H1 (cell line): Measurements from ENCODE around the gene CAPZB. TPM values are rescaled to one million over a fixed set of nuclear protein-coding genes. Genes with fewer than 3 reads are reported as not detected.

ENCODE experiments used
- CTCF ChIA-PET: fragments of 300-600 bp; sonication (Branson Sonifier 250); formaldehyde crosslinking; loops from one replicate; lab custom pipeline; 2021; ENCODE audit not compliant: partially characterized antibody; lab: Charles Lee
- POLR2A ChIA-PET: fragments of 300-600 bp; sonication (Branson Sonifier 250); formaldehyde crosslinking; loops from one replicate; lab custom pipeline; 2021; ENCODE audit warnings: inconsistent platforms; ENCODE audit not compliant: partially characterized antibody; lab: Charles Lee
- DNase-seq, 2 experiments: peaks; one replicate each; pipeline versions ENCODE4 v3.0.0 to v3.0.0-alpha.2; 2010 to 2022; ENCODE audit warnings: low spot score in 2 of 2, low read depth in 1 of 2, mixed read lengths in 1 of 2
- FAIRE-seq: peaks from 2 replicates; lab custom pipeline; 2011; peaks lifted over from hg19 to GRCh38; lab: Jason Lieb, UNC
- H2AFZ ChIP-seq: 2 replicates; pipeline ENCODE4 v1.8.1; 2012; ENCODE audit warnings: low read length, inconsistent platforms
- H2AK5ac ChIP-seq: 2 replicates; pipeline ENCODE4 v1.6.1; 2013; ENCODE audit warnings: low read depth, low read length
- H2BK120ac ChIP-seq: replicated peaks from 2 replicates; pipeline ENCODE3; 2013; ENCODE audit warnings: low read depth, low read length, inconsistent platforms
- H2BK12ac ChIP-seq: 2 replicates; pipeline ENCODE4 v1.6.1; 2013; ENCODE audit warnings: low read depth, low read length
- H2BK15ac ChIP-seq: 2 replicates; pipeline ENCODE4 v1.6.1; 2013; ENCODE audit warnings: low read length
- H2BK20ac ChIP-seq: 2 replicates; pipeline ENCODE4 v1.6.1; 2013; ENCODE audit warnings: low read length
- H2BK5ac ChIP-seq: 2 replicates; pipeline ENCODE4 v1.6.1; 2013; ENCODE audit warnings: low read depth, low read length
- H3K14ac ChIP-seq: 2 replicates; pipeline ENCODE4 v1.6.1; 2013; ENCODE audit warnings: inconsistent platforms; ENCODE audit not compliant: insufficient read length
- H3K18ac ChIP-seq: 2 replicates; pipeline ENCODE4 v1.6.1; 2013; ENCODE audit warnings: low read length; ENCODE audit errors: extremely low read depth
- H3K23ac ChIP-seq: 2 replicates; pipeline ENCODE4 v1.6.1; 2013; ENCODE audit warnings: inconsistent platforms; ENCODE audit not compliant: insufficient read length
- H3K23me2 ChIP-seq: 2 replicates; pipeline ENCODE4 v1.6.1; 2013; ENCODE audit warnings: low read depth, low read length
- H3K27ac ChIP-seq: 2 replicates; pipeline ENCODE4 v1.6.1; 2011; ENCODE audit warnings: low read depth, low read length, inconsistent platforms
- H3K27me3 ChIP-seq, 4 experiments: replicated peaks in 1 of 4; 1 replicate in 1 of 4; 2 replicates in 3 of 4; pipeline versions ENCODE4 v1.6.1 to v1.8.1; 2011 to 2013; ENCODE audit warnings: low read length in 3 of 4, mild to moderate bottlenecking in 3 of 4, inconsistent platforms in 2 of 4, mixed read lengths in 2 of 4, moderate library complexity in 1 of 4; ENCODE audit not compliant: control insufficient read depth in 3 of 4, insufficient read depth in 3 of 4; ENCODE audit errors: extremely low read depth in 1 of 4
- H3K36me3 ChIP-seq, 4 experiments: 2 replicates each; pipeline versions ENCODE4 v1.6.1 to v1.8.1; 2011 to 2013; ENCODE audit warnings: mild to moderate bottlenecking in 4 of 4, low read length in 3 of 4, moderate library complexity in 2 of 4, control low read depth in 1 of 4, inconsistent platforms in 1 of 4; ENCODE audit not compliant: insufficient read depth in 4 of 4, control insufficient read depth in 2 of 4
- H3K4ac ChIP-seq: replicated peaks from 2 replicates; pipeline ENCODE3; 2013; ENCODE audit warnings: low read length, low read depth, mixed read lengths, inconsistent platforms; ENCODE audit not compliant: insufficient read length
- H3K4me1 ChIP-seq, 4 experiments: replicated peaks in 1 of 4; 1 replicate in 1 of 4; 2 replicates in 3 of 4; pipeline versions ENCODE4 v1.6.1 to v1.8.1; 2011 to 2013; ENCODE audit warnings: low read length in 3 of 4, inconsistent platforms in 2 of 4, mixed read lengths in 1 of 4; ENCODE audit not compliant: insufficient read depth in 4 of 4, control insufficient read depth in 3 of 4
- H3K4me2 ChIP-seq, 2 experiments: 2 replicates each; pipeline versions ENCODE4 v1.6.1 to v1.8.1; 2011 to 2013; ENCODE audit warnings: low read depth in 2 of 2, low read length in 2 of 2, control low read depth in 1 of 2, inconsistent platforms in 1 of 2, mild to moderate bottlenecking in 1 of 2; ENCODE audit not compliant: insufficient read depth in 1 of 2
- H3K4me3 ChIP-seq, 4 experiments: fragments of 200-600, 300-600 bp in 1 of 4; sonication (generic), shearing (Covaris generic), sonication (Bioruptor Twin) in 1 of 4; 2 replicates each; pipeline versions ENCODE4 v1.5.1 to v1.8.1; 2011 to 2016; ENCODE audit warnings: low read length in 4 of 4, low read depth in 3 of 4, control low read depth in 2 of 4, inconsistent platforms in 2 of 4, mild to moderate bottlenecking in 2 of 4, mixed read lengths in 1 of 4, moderate library complexity in 1 of 4; ENCODE audit not compliant: insufficient read depth in 2 of 4; ENCODE audit errors: extremely low read depth in 1 of 4
- H3K56ac ChIP-seq: replicated peaks from 2 replicates; pipeline ENCODE3; 2013; ENCODE audit warnings: low read depth, mild to moderate bottlenecking, mixed read lengths, low read length, inconsistent platforms; ENCODE audit not compliant: insufficient read length
- H3K79me1 ChIP-seq: 2 replicates; pipeline ENCODE4 v1.6.1; 2013; ENCODE audit warnings: low read depth, low read length, control low read depth
- H3K79me2 ChIP-seq, 2 experiments: 2 replicates each; pipeline versions ENCODE4 v1.6.1 to v1.8.1; 2012 to 2013; ENCODE audit warnings: low read length in 2 of 2, mild to moderate bottlenecking in 2 of 2, inconsistent platforms in 1 of 2; ENCODE audit not compliant: insufficient read depth in 2 of 2, control insufficient read depth in 1 of 2
- H3K9ac ChIP-seq, 4 experiments: replicated peaks in 1 of 4; 1 replicate in 1 of 4; 2 replicates in 3 of 4; pipeline versions ENCODE4 v1.6.1 to v1.8.1; 2011 to 2013; ENCODE audit warnings: low read depth in 3 of 4, low read length in 3 of 4, control low read depth in 2 of 4, mild to moderate bottlenecking in 2 of 4, moderate library complexity in 2 of 4, inconsistent platforms in 1 of 4; ENCODE audit errors: extremely low read depth in 1 of 4
- H3K9me3 ChIP-seq, 2 experiments: 2 replicates each; pipeline versions ENCODE4 v1.6.1 to v1.8.1; 2012 to 2013; ENCODE audit warnings: mild to moderate bottlenecking in 2 of 2, moderate library complexity in 2 of 2, control low read depth in 1 of 2, inconsistent platforms in 1 of 2, low read depth in 1 of 2, low read length in 1 of 2, mixed read lengths in 1 of 2; ENCODE audit not compliant: insufficient read depth in 2 of 2
- H4K20me1 ChIP-seq, 2 experiments: replicated peaks in 1 of 2; 2 replicates each; pipeline versions ENCODE3 to v1.8.1; 2011 to 2013; ENCODE audit warnings: inconsistent platforms in 2 of 2, low read length in 2 of 2, mild to moderate bottlenecking in 1 of 2; ENCODE audit not compliant: insufficient read depth in 2 of 2, control insufficient read depth in 1 of 2
- H4K5ac ChIP-seq: 2 replicates; pipeline ENCODE4 v1.6.1; 2013; ENCODE audit warnings: low read length, low read depth, mixed read lengths, inconsistent platforms; ENCODE audit not compliant: insufficient read length
- H4K8ac ChIP-seq: 2 replicates; pipeline ENCODE4 v1.8.0; 2013; ENCODE audit warnings: mild to moderate bottlenecking, moderate library complexity, low read length, inconsistent platforms; ENCODE audit not compliant: insufficient read depth; ENCODE audit errors: extremely low read depth
- H4K91ac ChIP-seq: replicated peaks from 2 replicates; pipeline ENCODE3; 2013; ENCODE audit warnings: low read length, mixed read lengths, inconsistent platforms; ENCODE audit not compliant: insufficient read length
- ASH2L ChIP-seq: fragments of 200-600, 300-600 bp; sonication (generic); IDR thresholded peaks from one replicate; pipeline ENCODE4 v1.7.1; 2017; ENCODE audit warnings: low read length
- BCL11A ChIP-seq, 2 experiments: IDR thresholded peaks; one replicate each; pipeline ENCODE4 v1.6.1; 2011; ENCODE audit warnings: low read depth in 2 of 2, low read length in 2 of 2, mild to moderate bottlenecking in 2 of 2
- CHD2 ChIP-seq: IDR thresholded peaks from 2 replicates; pipeline ENCODE4 v1.6.1; 2012; ENCODE audit warnings: low read length, improper control_type of control experiment
- PHF8 ChIP-seq: fragments of 200-600 bp; sonication (generic); conservative IDR thresholded peaks from 2 replicates; pipeline ENCODE4 v1.7.1; 2012; ENCODE audit warnings: low read depth, mild to moderate bottlenecking, inconsistent platforms, low read length, moderate library complexity
- POU5F1 ChIP-seq: IDR thresholded peaks from 2 replicates; pipeline ENCODE4 v1.6.1; 2011; ENCODE audit warnings: low read depth, mild to moderate bottlenecking, low read length, moderate library complexity
- RAD21 ChIP-seq, 2 experiments: IDR thresholded peaks in 1 of 2; conservative IDR thresholded peaks in 1 of 2; 2 replicates each; pipeline ENCODE4 v1.6.1; 2011; ENCODE audit warnings: low read depth in 2 of 2, low read length in 2 of 2, improper control_type of control experiment in 1 of 2, inconsistent platforms in 1 of 2, mild to moderate bottlenecking in 1 of 2, moderate library complexity in 1 of 2
- SP1 ChIP-seq: IDR thresholded peaks from 2 replicates; pipeline ENCODE4 v1.6.1; 2011; ENCODE audit warnings: low read depth, low read length
- TAF7 ChIP-seq: optimal IDR thresholded peaks from 2 replicates; pipeline ENCODE3; 2011; ENCODE audit warnings: low read depth, mild to moderate bottlenecking, inconsistent platforms, low read length, moderate library complexity, borderline replicate concordance
- WGBS, 2 experiments: shearing (Covaris generic) in 1 of 2; methylation state at CpG; one replicate each; pipeline versions ENCODE4 v1.1.6 to v1.1.7; 2013 to 2015; ENCODE audit warnings: low lambda C conversion rate in 2 of 2, mixed read lengths in 2 of 2, inconsistent platforms in 1 of 2, low coverage in 1 of 2, missing lambda C conversion rate in 1 of 2; ENCODE audit not compliant: insufficient replicate concordance in 2 of 2, insufficient coverage in 1 of 2, insufficient read length in 1 of 2; ENCODE audit errors: extremely low coverage in 1 of 2, missing lambda C conversion rate in 1 of 2; 5-methylcytosine and 5-hydroxymethylcytosine counted together
- polyA plus RNA-seq, 7 experiments: library from polyadenylated mRNA; depleted of rRNA in 3 of 7; stranded (reverse) in 5 of 7; unstranded in 2 of 7; fragments of >200 nt in 5 of 7; fragments of 200-250 nt in 2 of 7; gene quantifications; 1 replicate in 5 of 7; 2 replicates in 1 of 7; 4 replicates in 1 of 7; pipeline versions ENCODE4 v1.2.1 to v1.2.3, GENCODE V29; 2011 to 2013; ENCODE audit warnings: missing spikeins in 2 of 7, mixed read lengths in 2 of 7
- total RNA-seq: library from RNA; stranded (reverse); fragmentation: NEBNext Ultra II Directional; extraction: Animal tissue kit (Norgen Biotek cat#: 25700); gene quantifications from 2 replicates; pipeline ENCODE4 v1.2.1, GENCODE V29; 2021
- TF ChIP-seq, protein P1 (sequence below), 3 experiments: IDR thresholded peaks; 1 replicate in 2 of 3; 2 replicates in 1 of 3; pipeline versions ENCODE4 v1.5.1 to v1.6.1; 2011; ENCODE audit warnings: low read length in 3 of 3, mild to moderate bottlenecking in 3 of 3, inconsistent platforms in 2 of 3, low read depth in 1 of 3, moderate library complexity in 1 of 3; ENCODE audit not compliant: insufficient read depth in 1 of 3; ENCODE audit errors: control extremely low read depth in 1 of 3

Gene CAPZB
- total and polyA plus RNA-seq, 2 of the 8 experiments (the other 6 are each of a cell fraction or from before 2014, with no cell fraction given) = 162 to 371 TPM

GRCh38 chr1:19339214-19339861, 146.0 kb downstream of the CAPZB start:
- H3K4me3 ChIP-seq = 0 out of 8 replicates have a peak overlapping the region, but pooled peaks of 1 of the 4 experiments have one; percentile 43
- peak overlapping the region in 1 of 2 experiments; percentile 60; a peak in 1 of 4 replicates for H3K4me2 ChIP-seq
- H3K4ac ChIP-seq = no peak overlapping the region
- H4K20me1 ChIP-seq = peaks cover 5 to 7% of the 10 kb centered on the region in 2 experiments
- H4K5ac ChIP-seq = no peak overlapping the region
- peaks cover 3 to 14% (median 5%) of the 10 kb centered on the region in 4 experiments; a peak in 3 of 8 replicates for H3K36me3 ChIP-seq
- H2BK120ac ChIP-seq = no peak overlapping the region
- H3K14ac ChIP-seq = no peak overlapping the region
- DNase-seq = no peak
- CTCF ChIA-PET = interaction anchor here (0.5 to 5.1 kb wide), 22 partner anchors 10 to 362 kb away, joined by 3 to 25 read pairs (median 4); no protein-coding TSS in a partner anchor
- H2BK5ac ChIP-seq = no peak overlapping the region
- H4K8ac ChIP-seq = no peak overlapping the region; the same call in 1 of the 2 replicates
- no peak overlapping the region for H3K27ac ChIP-seq
- H3K23me2 ChIP-seq = peaks cover 2% of the 10 kb centered on the region; the same call in 1 of the 2 replicates
- FAIRE-seq = no peak
- peaks cover 0 to 15% (median 10%) of the 10 kb centered on the region in 4 experiments; a peak in 5 of 7 replicates for H3K4me1 ChIP-seq
- H2BK15ac ChIP-seq = no peak overlapping the region
- WGBS, 2 experiments = 76% methylated on average over 19 of the region's 19 CpGs; no CpG with 5 or more reads in 1 of the 2 experiments
- no peak overlapping the region for H3K18ac ChIP-seq
- H3K79me1 ChIP-seq = no peaks in the 10 kb centered on the region
- no peak overlapping the region for H3K23ac ChIP-seq
- H2AFZ ChIP-seq = no peak overlapping the region
- peak overlapping the region; percentile 75; the same call in 1 of the 2 replicates for H2AK5ac ChIP-seq
- H2BK12ac ChIP-seq = peak overlapping the region; percentile 12; the same call in 1 of the 2 replicates
- H2BK20ac ChIP-seq = no peak overlapping the region
- H3K56ac ChIP-seq = no peak overlapping the region
- H4K91ac ChIP-seq = no peak overlapping the region
- H3K9ac ChIP-seq = no peak overlapping the region
- no peaks in the 10 kb centered on the region for H3K27me3 ChIP-seq
- no peaks in the 10 kb centered on the region for H3K79me2 ChIP-seq
- no peaks in the 10 kb centered on the region for H3K9me3 ChIP-seq
- POLR2A ChIA-PET = interaction anchor here (1.1 to 1.5 kb wide), 3 partner anchors 9 to 243 kb away, joined by 5 to 8 read pairs (median 5); partner anchors contain the start of genes AKR7A2 and SLC66A1
- TF ChIP-seq ASH2L (no peak), PHF8 (no peak), SP1 (no peak), TAF7 (no peak), RAD21 (IDR thresholded peaks at IDR 0.05 in 1 of 2, conservative IDR thresholded peaks at IDR 0.05 in 1 of 2; ENCODE audit: low read depth in 2 of 2, low read length in 2 of 2) (no peak), CHD2 (no peak), BCL11A (IDR thresholded peaks at IDR 0.05; ENCODE audit: low read depth in 2 of 2, low read length in 2 of 2) (no peak), POU5F1 (no peak)
- TF ChIP-seq, protein P1, sequence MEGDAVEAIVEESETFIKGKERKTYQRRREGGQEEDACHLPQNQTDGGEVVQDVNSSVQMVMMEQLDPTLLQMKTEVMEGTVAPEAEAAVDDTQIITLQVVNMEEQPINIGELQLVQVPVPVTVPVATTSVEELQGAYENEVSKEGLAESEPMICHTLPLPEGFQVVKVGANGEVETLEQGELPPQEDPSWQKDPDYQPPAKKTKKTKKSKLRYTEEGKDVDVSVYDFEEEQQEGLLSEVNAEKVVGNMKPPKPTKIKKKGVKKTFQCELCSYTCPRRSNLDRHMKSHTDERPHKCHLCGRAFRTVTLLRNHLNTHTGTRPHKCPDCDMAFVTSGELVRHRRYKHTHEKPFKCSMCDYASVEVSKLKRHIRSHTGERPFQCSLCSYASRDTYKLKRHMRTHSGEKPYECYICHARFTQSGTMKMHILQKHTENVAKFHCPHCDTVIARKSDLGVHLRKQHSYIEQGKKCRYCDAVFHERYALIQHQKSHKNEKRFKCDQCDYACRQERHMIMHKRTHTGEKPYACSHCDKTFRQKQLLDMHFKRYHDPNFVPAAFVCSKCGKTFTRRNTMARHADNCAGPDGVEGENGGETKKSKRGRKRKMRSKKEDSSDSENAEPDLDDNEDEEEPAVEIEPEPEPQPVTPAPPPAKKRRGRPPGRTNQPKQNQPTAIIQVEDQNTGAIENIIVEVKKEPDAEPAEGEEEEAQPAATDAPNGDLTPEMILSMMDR (IDR thresholded peaks at IDR 0.05; ENCODE audit: control extremely low read depth in 1 of 3, insufficient read depth in 1 of 3, low read depth in 1 of 3, low read length in 3 of 3) = no peak
